GM18508 (cell line): Measurements from ENCODE around the gene ZNF608.

Experiments
- ATAC-seq: cut with Tn5 transposase; IDR thresholded peaks from one replicate; pipeline ENCODE4 v1.9.1; 2021; ENCODE audit warnings: moderate number of reproducible peaks; ENCODE audit not compliant: insufficient read depth, unreplicated experiment

Gene ZNF608

DNA sequence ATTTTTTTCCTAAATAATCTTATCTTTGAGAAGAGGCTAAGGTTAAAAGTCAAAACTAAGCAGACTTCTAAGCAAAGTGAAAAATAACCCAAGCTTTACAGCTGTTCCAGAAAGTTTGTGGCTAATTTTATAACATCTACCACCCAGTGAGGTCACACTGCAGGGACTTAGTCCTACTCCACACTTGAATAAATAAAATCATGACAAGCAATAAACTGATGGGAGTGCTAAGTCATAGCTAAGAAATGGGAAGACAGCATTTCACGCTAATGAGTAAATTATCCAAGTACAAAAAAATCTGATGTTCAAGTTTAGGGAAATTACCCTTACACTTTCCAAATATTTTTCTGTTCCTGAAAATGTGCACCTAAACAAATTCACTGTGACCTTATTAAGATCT lies 47.7 kb downstream of the ZNF608 start:
- ATAC-seq = no peak

DNA sequence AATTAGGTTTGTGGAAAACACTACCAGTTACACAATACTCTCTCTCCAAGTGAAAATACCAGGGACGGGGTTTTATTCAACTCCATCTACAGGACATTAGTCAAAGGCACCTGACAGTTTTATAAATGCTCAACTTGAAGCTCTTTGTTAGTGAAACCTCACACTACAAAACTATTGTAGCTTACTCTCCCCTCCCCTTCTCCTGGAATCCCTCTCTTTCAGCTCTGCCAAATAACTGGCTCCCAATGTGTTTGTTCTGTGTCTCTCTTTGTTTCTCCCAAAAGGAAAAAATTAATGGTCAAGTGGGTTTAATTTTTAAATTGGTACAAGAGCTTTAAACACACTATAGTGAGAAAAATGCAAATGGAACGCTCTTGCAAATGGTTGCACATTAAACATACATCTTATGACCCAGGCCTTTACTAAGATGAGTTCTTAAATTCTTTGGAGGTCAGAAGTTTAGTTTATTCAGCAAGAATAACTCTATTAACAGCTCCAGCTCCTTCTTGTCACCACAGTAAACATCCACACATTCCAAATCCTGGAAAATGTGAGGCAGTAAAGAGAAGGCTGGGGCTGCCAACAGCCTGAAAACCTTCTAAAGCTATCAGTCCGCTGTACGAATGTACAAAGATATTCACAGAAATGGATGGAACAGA lies 48.4 kb downstream of the ZNF608 start:
- ATAC-seq = no peak

GRCh38 chr5:124697501-124697900 lies 48.9 kb downstream of the ZNF608 start:
- ATAC-seq = no peak

GRCh38 chr5:124696898-124697297 lies 49.5 kb downstream of the ZNF608 start:
- ATAC-seq = no peak
